ENCODE measurements around the gene PLCH2. TPM values are rescaled to one million over a fixed set of nuclear protein-coding genes. Genes with fewer than 3 reads are reported as not detected.

PLCH2 gene
- polyA plus RNA-seq, 3 donors: 0.62 to 1.4 (median 1.3) TPM

DNA sequence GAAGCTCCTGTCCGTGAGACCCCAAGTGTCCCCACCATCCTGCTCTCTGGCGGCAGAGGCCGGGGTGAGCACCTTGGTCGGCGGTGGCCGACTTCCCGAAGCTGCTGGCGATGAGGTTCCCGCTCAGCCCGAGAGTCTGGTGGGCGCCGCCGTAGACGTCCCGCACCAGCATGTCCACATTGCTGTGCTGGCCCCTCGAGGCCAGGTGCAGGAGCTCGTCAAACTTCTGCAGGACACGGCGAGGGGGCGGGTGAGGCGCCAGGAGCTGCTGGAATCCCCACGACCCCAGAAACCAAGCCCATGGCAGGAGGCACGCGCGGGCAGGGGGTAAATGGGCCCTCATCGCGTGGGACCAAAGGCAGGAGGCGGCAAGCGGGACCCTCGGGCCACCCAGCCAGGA is 43.6 kb downstream of the PLCH2 start:
- DNase-seq (ENCODE audit: extremely low read depth in 1 of 11, low read depth in 9 of 11, low spot score in 4 of 11): no peak

GRCh38 chr1:2520206-2520605 is 44.1 kb downstream of the PLCH2 start:
- no peak for DNase-seq (ENCODE audit: extremely low read depth in 1 of 11, low read depth in 9 of 11, low spot score in 4 of 11)

- no peak for DNase-seq (ENCODE audit: extremely low read depth in 1 of 11, low read depth in 9 of 11, low spot score in 4 of 11)
Observed at GRCh38 chr1:2520806-2521205, 44.7 kb downstream of the PLCH2 start.

DNA sequence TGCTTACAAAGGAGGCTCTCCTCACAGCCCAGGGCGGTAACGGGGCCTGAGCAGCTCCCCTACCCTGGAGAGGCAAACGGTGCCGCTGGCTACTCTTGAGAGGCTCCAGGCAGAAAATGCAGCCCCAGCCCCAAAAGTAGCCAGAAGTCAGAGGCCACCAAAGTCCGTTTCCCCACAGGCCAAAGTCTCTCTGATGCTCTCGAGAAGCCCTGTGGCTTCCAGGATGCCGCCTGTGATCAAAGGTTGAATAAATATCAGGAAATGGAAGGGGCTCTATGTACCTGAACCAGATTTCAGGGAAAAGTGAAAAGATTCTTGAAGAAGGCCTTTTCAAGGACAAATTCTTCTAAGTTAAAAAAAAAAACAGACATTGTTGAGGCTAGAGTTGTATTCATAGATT is 46.1 kb downstream of the PLCH2 start:
- no peak for DNase-seq (ENCODE audit: extremely low read depth in 1 of 11, low read depth in 9 of 11, low spot score in 4 of 11)

- no peak for DNase-seq (ENCODE audit: extremely low read depth in 1 of 11, low read depth in 9 of 11, low spot score in 4 of 11)
Observed at GRCh38 chr1:2523191-2523890, 47.3 kb downstream of the PLCH2 start.

GRCh38 chr1:2523891-2524609 is 48.0 kb downstream of the PLCH2 start:
- no peak for DNase-seq (ENCODE audit: extremely low read depth in 1 of 11, low read depth in 9 of 11, low spot score in 4 of 11)

GRCh38 chr1:2525572-2525919 is 49.5 kb downstream of the PLCH2 start:
- no peak for DNase-seq (ENCODE audit: extremely low read depth in 1 of 11, low read depth in 9 of 11, low spot score in 4 of 11)

DNA sequence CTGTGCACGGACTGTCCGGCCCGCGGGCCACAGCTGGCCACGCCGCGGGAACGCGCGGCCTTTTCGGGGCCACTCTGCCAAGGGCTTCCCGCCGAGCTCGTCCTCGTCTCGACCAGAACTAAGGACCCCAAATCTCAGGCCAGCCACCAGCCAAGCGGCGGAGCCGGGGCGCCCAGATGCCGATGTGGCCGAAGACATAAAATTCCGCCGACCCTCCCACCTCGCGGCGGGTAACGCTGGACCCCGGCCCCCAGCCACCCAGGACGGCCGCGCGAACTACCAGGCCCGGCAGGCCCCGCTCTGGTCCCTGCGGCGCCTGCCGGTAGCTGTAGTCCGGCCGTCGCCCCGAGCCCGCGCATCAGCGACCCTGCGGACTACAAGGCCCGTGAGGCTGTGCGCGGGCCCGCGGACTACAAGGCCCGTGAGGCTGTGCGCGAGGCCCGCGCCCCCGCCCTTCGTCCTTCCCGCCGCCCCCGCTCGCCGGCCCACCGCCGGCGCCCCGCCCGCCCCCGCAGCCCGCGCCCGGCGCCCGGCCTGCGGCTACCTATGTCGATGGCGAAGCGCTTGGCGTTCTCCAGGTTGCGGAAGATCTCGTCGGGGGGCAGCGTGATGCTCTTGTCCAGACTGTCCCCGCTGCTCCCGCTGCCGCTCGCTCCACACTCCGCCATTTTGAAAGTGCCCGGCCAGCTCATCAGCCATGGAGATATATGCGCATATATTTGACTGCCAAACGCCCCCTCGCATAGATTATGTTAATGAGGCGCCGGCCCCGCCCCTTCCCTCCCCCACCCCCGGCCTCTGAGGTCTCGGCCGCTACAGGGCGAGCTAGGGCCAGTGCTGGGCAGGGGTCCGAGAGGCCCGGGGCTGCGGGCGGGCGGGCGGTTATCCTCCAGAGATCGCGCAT is 50.1 kb downstream of the PLCH2 start, which contains the start of gene PANK4:
Gene PANK4, minus strand, starts transcription at position 677 of the 904 bp plus-strand sequence. Its CDS starts 9 bp downstream, at position 668.
- peak in 10 of 11 donors; percentile 74 to 93 (median 90) for DNase-seq (ENCODE audit: extremely low read depth in 1 of 11, low read depth in 9 of 11, low spot score in 4 of 11)

DNA sequence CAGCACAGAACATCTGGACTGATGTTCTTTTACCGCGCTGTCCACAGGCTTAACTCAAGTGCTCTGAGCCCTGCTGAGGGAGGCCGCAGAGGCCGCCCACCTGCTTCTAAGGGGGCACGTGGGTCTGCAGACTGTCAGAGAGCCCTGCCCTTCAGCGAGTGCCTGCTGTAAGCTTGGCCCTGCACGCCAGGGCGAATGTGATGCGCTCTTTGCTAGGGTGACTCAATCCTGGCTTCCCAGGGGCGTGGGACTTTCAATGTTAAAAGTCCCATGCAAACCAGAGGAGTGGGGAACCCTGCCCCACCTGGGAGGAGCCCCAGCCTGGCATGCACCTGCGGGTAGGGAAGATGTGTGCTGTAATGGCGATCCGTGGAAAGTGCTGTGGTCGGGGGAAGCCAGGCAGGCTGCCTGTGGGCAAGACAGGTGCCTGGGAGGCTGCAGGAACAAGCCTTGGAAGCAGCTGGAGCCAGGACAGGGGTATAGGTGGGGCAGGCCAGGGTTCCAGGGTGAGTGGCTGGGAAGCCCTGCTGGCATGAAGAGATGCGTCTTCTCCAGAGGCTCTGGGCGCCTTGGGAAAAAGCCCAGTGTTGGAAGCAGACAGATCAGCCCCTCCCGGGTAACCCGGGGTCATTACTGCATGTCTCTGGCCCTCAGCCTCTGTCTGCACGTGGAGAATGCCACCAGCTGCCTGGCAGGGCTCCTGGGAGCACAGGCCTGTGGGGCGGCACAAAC is 50.9 kb downstream of the PLCH2 start:
- DNase-seq (ENCODE audit: extremely low read depth in 1 of 11, low read depth in 9 of 11, low spot score in 4 of 11): no peak

DNA sequence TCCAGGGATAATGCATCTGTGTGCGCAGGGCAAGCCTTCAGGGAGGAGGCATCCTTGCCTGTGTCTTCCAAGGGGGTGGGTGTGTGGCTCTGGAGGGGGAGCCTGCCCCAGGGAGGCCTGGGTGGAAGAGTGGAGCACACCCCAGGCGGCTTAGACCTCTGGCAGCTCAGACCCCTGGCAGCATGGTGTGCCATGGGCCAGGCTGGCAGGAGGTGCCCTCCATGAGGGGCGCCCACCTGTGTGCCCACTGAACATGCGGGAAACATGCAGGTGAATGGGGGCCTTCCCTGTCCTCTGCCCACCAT is 51.4 kb downstream of the PLCH2 start:
- DNase-seq (ENCODE audit: extremely low read depth in 1 of 11, low read depth in 9 of 11, low spot score in 4 of 11): no peak

GRCh38 chr1:2528016-2528415 is 51.9 kb downstream of the PLCH2 start:
- DNase-seq (ENCODE audit: extremely low read depth in 1 of 11, low read depth in 9 of 11, low spot score in 4 of 11): no peak

- no peak for DNase-seq (ENCODE audit: extremely low read depth in 1 of 11, low read depth in 9 of 11, low spot score in 4 of 11)
Observed at GRCh38 chr1:2528611-2528965, 52.5 kb downstream of the PLCH2 start.

DNA sequence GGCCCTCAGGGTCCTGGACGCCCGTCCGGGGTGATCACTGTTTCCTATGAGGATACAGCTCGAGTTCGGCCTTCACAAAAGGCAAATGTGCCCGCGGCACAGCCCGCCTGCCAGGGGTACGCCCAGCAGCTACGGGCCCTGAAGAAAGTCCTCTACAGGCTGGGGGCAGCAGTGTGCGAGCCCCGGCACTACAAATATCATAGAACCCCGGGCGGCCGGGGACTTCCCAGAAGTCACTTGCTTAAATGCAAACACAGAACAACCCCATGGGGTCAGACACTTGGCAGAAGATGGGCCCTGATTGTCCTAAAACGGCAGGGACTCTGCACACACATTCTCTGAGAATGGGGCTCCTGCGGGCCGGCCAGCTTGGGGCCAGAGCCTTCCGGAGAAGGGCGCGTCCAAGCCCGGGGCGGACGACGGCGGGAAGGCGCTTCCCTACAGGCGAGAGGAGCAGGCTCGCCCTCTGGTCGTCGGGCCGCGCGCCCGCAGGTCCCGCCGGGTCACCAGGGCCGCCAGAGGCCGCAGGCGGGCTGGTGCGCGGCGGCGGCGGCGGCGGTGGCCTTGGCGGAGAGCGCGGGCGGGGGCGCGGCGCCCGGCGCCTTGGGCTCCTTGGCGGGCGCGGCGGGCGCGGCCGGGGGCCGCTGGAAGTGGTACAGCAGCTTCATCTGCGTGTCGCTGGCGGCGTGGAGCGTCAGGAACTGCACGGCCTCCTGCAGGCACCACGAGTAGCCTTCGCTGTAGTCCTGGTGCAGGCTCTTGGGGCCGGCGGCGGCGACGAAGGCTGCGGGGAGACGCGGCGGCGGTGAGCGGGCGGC is 53.1 kb downstream of the PLCH2 start:
- DNase-seq (ENCODE audit: extremely low read depth in 1 of 11, low read depth in 9 of 11, low spot score in 4 of 11): no peak

DNA sequence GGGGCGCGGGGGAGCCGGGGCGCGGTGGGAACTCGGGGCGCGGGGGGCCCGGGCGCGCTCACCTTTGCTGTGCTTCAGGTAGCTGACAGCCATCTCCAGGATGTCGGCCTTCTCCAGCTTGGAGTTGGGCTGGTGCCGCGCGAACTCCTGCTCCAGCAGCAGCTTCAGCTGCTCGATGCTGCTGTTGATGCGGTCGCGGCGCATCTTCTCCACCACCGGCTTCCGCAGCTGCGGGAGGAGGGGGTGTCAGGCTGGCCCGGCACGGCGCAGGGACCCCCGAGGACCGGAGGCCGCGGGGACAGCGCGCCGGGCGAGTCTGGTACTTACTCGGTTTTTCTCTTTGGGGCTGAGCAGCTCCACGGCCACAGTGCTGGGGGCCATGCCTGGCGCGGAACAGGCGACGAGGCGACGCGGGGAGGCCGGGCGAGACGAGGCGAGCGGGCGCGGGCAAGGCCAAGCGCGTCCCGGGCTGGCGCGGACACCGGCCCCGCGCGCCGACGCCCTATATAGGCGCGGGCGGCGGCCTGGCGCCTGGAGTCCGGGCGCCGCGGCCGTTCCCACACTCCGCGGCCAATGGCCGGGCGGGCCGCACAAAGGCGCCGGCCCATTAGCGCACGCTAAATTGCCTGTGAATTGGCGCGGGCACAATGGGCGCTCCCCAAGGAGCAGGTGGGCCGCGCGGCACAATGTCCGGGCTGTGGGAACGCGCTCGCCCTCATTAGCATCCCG is 53.9 kb downstream of the PLCH2 start, which contains the start of gene HES5:
Gene HES5, minus strand, starts transcription at position 480 of the 729 bp plus-strand sequence. Its CDS starts 99 bp downstream, at position 381.
- DNase-seq (ENCODE audit: extremely low read depth in 1 of 11, low read depth in 9 of 11, low spot score in 4 of 11): no peak

- no peak for DNase-seq (ENCODE audit: extremely low read depth in 1 of 11, low read depth in 9 of 11, low spot score in 4 of 11)
Observed at GRCh38 chr1:2530513-2531361, 54.6 kb downstream of the PLCH2 start.

DNA sequence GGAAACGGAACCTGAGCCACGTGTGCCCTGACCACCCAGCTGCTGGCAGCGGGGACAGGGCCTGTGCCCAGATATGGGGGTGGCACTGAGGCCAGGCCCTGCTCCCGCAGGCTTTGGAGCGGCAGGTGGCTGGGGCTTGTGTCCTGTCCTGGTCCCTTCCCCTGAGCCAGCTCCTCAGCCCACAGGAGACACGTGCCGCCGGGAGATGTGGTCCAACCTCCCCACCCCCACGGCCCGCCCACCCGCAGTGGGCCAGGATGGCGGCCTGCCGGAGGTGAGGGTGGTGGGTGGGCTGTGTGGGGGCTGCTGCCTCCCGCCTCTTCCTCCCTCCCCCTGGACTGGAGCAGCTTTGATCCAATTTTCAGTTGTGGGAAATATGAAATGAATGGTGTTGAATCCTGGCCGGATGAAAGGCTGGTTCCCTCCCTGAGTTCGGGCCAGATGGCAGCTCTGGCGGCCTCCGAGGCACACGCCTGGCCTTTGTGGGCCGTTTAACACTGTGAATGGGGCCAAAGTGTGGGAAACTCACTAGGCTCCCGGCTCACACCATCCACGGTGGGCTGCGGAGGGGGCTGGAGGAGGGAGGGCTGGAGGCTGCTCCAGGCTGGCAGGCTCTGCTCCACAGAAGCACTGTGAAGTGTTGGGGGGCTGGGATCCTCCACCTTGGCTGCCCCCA is 56.5 kb downstream of the PLCH2 start:
- no peak for DNase-seq (ENCODE audit: extremely low read depth in 1 of 11, low read depth in 9 of 11, low spot score in 4 of 11)
